Measurements from ENCODE around the gene BNC1. TPM values are rescaled to one million over a fixed set of nuclear protein-coding genes. Genes with fewer than 3 reads are reported as not detected.

Gene BNC1
- total RNA-seq, 1 donor from 2014 or later: 14.4 TPM

GRCh38 chr15:83305704-83306291, 21.3 kb upstream of the BNC1 start:
- Mint-ChIP-seq H3K4me3 (ENCODE audit: unreplicated experiment) (no peak overlapping the region), H3K27ac (ENCODE audit: unreplicated experiment) (no peak overlapping the region), H3K9me3 (ENCODE audit: unreplicated experiment) (no peaks in the 10 kb centered on the region), H3K27me3 (ENCODE audit: unreplicated experiment) (no peaks in the 10 kb centered on the region), H3K4me1 (ENCODE audit: unreplicated experiment) (peaks cover 35% of the 10 kb centered on the region), H3K36me3 (ENCODE audit: low read depth, unreplicated experiment) (no peaks in the 10 kb centered on the region)
- no peak for TF ChIP-seq CTCF (IDR thresholded peaks at IDR 0.05; ENCODE audit: unreplicated experiment)
- DNase-seq (ENCODE audit: low spot score): no peak

- no peaks in the 10 kb centered on the region for H3K36me3 Mint-ChIP-seq (ENCODE audit: low read depth, unreplicated experiment)
- H3K27ac Mint-ChIP-seq (ENCODE audit: unreplicated experiment): no peak overlapping the region
- H3K27me3 Mint-ChIP-seq (ENCODE audit: unreplicated experiment): no peaks in the 10 kb centered on the region
These were observed 20.6 kb upstream of the BNC1 start for GRCh38 chr15:83304861-83305703.

GRCh38 chr15:83303535-83303934, 19.1 kb upstream of the BNC1 start:
- Mint-ChIP-seq H3K27me3 (ENCODE audit: unreplicated experiment) (no peaks in the 10 kb centered on the region), H3K4me3 (ENCODE audit: unreplicated experiment) (no peak overlapping the region), H3K27ac (ENCODE audit: unreplicated experiment) (no peak overlapping the region), H3K4me1 (ENCODE audit: unreplicated experiment) (peaks cover 15% of the 10 kb centered on the region), H3K36me3 (ENCODE audit: low read depth, unreplicated experiment) (no peaks in the 10 kb centered on the region), H3K9me3 (ENCODE audit: unreplicated experiment) (no peaks in the 10 kb centered on the region)
- DNase-seq (ENCODE audit: low spot score): no peak
- TF ChIP-seq CTCF (IDR thresholded peaks at IDR 0.05; ENCODE audit: unreplicated experiment): no peak

More at GRCh38 chr15:83304861-83305703, 20.6 kb upstream of the BNC1 start:
- no peak for DNase-seq (ENCODE audit: low spot score)
- TF ChIP-seq CTCF (IDR thresholded peaks at IDR 0.05; ENCODE audit: unreplicated experiment): no peak
- no peak overlapping the region for H3K4me3 Mint-ChIP-seq (ENCODE audit: unreplicated experiment)
- H3K4me1 Mint-ChIP-seq (ENCODE audit: unreplicated experiment): peaks cover 29% of the 10 kb centered on the region
- H3K9me3 Mint-ChIP-seq (ENCODE audit: unreplicated experiment): no peaks in the 10 kb centered on the region

GRCh38 chr15:83300826-83301225, 16.4 kb upstream of the BNC1 start:
- peaks cover 18% of the 10 kb centered on the region for H3K4me1 Mint-ChIP-seq (ENCODE audit: unreplicated experiment)
- H3K4me3 Mint-ChIP-seq (ENCODE audit: unreplicated experiment): no peak overlapping the region
- no peak overlapping the region for H3K27ac Mint-ChIP-seq (ENCODE audit: unreplicated experiment)
- no peaks in the 10 kb centered on the region for H3K27me3 Mint-ChIP-seq (ENCODE audit: unreplicated experiment)
- no peak for TF ChIP-seq CTCF (IDR thresholded peaks at IDR 0.05; ENCODE audit: unreplicated experiment)
- H3K36me3 Mint-ChIP-seq (ENCODE audit: low read depth, unreplicated experiment): no peaks in the 10 kb centered on the region
- no peaks in the 10 kb centered on the region for H3K9me3 Mint-ChIP-seq (ENCODE audit: unreplicated experiment)
- DNase-seq (ENCODE audit: low spot score): no peak

- no peaks in the 10 kb centered on the region for H3K9me3 Mint-ChIP-seq (ENCODE audit: unreplicated experiment)
- TF ChIP-seq CTCF (IDR thresholded peaks at IDR 0.05; ENCODE audit: unreplicated experiment): no peak
- DNase-seq (ENCODE audit: low spot score): no peak
- H3K4me1 Mint-ChIP-seq (ENCODE audit: unreplicated experiment): peaks cover 10% of the 10 kb centered on the region
- no peak overlapping the region for H3K27ac Mint-ChIP-seq (ENCODE audit: unreplicated experiment)
- peaks cover 5% of the 10 kb centered on the region for H3K36me3 Mint-ChIP-seq (ENCODE audit: low read depth, unreplicated experiment)
- no peaks in the 10 kb centered on the region for H3K27me3 Mint-ChIP-seq (ENCODE audit: unreplicated experiment)
- no peak overlapping the region for H3K4me3 Mint-ChIP-seq (ENCODE audit: unreplicated experiment)
These were observed 15.0 kb upstream of the BNC1 start for GRCh38 chr15:83299462-83299861.

Data from endothelial cell (in vitro differentiated cells).